SK-MEL-5 (cell line): ENCODE data around the gene TMUB1. TPM values are rescaled to one million over a fixed set of nuclear protein-coding genes. Genes with fewer than 3 reads are reported as not detected.

Experiments used
- DNase-seq: peaks from one replicate; pipeline ENCODE4 v3.0.0-alpha.2; 2016; ENCODE audit warnings: low read depth, low spot score
- in situ Hi-C: cut with HindIII; loops from 2 replicates; pipeline ENCODE4 v1.10.0; 2016; ENCODE audit warnings: low sequenced_read_pairs, high pct_unique_total_duplicates, low pct_unique_long_range_greater_than_20kb
- total RNA-seq: library from RNA; depleted of rRNA; stranded (reverse); fragments of >200 nt; shearing (Covaris generic); gene quantifications from 2 replicates; pipeline ENCODE4 v1.2.3, GENCODE V29; 2014; rRNA removed

TMUB1 gene
- total RNA-seq, 1 experiment from 2014 or later: 38.5 TPM

- no peak for DNase-seq
- in situ Hi-C loops: no loop called here
Observed at GRCh38 chr7:151033864-151034249, 49.4 kb downstream of the TMUB1 start.

GRCh38 chr7:151032936-151033863 is 50.1 kb downstream of the TMUB1 start:
- in situ Hi-C loops: no loop called here
- DNase-seq: no peak

Other genes with a start within 250 kb of the TMUB1 start
- 0.05 and 0.21 TPM in 2 replicates for gene AOC1, start 231.0 kb downstream of the TMUB1 start, total RNA-seq
- gene KCNH2, start 105.2 kb downstream of the TMUB1 start, total RNA-seq: 0.05 and 0.37 TPM in 2 replicates
- 0.03 TPM in 1 of 2 replicates, not detected in the other for gene NOS3, start 92.5 kb downstream of the TMUB1 start, total RNA-seq
- 0.13 and 0.27 TPM in 2 replicates for gene ATG9B, start 59.0 kb downstream of the TMUB1 start, total RNA-seq
- 47.9 and 55.7 TPM in 2 replicates for gene ABCB8, start 55.0 kb downstream of the TMUB1 start, total RNA-seq
- 0.42 and 0.93 TPM in 2 replicates for gene ASIC3, start 35.0 kb downstream of the TMUB1 start, total RNA-seq
- 80.8 TPM in 2 replicates for gene CDK5, start 25.6 kb downstream of the TMUB1 start, total RNA-seq
- 286 and 311 TPM in 2 replicates for gene SLC4A2, start 23.9 kb downstream of the TMUB1 start, total RNA-seq
- gene FASTK, start 2.7 kb downstream of the TMUB1 start, total RNA-seq: 113 and 130 TPM in 2 replicates
- 79.6 and 84.4 TPM in 2 replicates for gene AGAP3, start 3.0 kb upstream of the TMUB1 start, total RNA-seq
- not detected in 2 replicates for gene GBX1, start 84.2 kb upstream of the TMUB1 start, total RNA-seq
- not detected in 2 replicates for gene ASB10, start 103.8 kb upstream of the TMUB1 start, total RNA-seq
- gene H2BK1, start 127.0 kb upstream of the TMUB1 start, total RNA-seq: not detected in 2 replicates
- gene ABCF2, start 143.7 kb upstream of the TMUB1 start, total RNA-seq: 93.5 and 94.6 TPM in 2 replicates
- gene CHPF2, start 149.0 kb upstream of the TMUB1 start, total RNA-seq: 44.0 and 45.7 TPM in 2 replicates
- gene SMARCD3, start 165.2 kb upstream of the TMUB1 start, total RNA-seq: 22.9 and 24.3 TPM in 2 replicates